Stimulated activated CD4-positive, alpha-beta T cell treated with anti-CD3 and anti-CD28 coated beads, Interleukin-15, amount 100 ng/mL, for 24 hours (primary cell): Measurements from ENCODE around the gene RAPGEF5.
A peak's percentile ranks its signal among the peaks of the same experiment; 100 is the strongest.

Experiments used
- DNase-seq: peaks from one replicate; pipeline ENCODE4 v3.0.0-alpha.2; 2020

RAPGEF5 gene

DNA sequence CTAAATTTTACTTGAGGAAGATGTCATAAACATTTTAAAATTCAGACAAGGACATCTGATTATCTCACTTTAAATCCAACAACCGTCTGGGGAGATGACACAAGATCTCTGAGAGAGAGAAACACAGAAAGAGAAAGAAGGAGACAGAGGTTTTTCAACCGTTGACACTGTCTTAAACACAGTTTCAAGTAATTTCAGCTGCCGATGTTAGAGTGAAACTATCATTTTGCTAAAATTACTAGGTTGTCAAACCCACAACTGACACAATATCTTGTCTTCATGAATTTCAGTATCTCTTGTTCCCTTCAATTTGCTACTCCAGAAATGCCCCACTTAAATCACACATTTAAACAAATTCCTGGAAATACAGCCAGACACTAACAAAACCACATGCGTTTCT is 174.8 kb downstream of the RAPGEF5 start:
- no peak for DNase-seq

DNA sequence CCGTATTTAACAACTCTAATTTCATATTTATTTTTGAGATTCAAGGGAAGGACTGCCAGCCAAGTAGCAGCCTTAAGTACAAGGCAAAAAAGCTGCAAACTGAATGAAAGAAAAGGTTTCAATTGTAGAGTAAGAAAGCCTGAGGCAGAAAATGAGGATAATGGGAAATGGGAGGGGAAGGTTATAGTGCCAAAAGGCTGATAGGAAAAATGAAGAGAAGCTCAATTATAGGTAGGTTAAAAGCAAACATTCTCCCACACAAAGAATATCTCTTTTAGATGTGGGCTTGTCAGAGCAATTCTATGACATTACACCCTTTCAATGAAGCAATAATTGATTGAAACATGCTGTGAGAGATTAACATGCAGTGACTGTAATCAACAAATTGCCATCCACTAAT is 175.3 kb downstream of the RAPGEF5 start:
- no peak for DNase-seq

DNA sequence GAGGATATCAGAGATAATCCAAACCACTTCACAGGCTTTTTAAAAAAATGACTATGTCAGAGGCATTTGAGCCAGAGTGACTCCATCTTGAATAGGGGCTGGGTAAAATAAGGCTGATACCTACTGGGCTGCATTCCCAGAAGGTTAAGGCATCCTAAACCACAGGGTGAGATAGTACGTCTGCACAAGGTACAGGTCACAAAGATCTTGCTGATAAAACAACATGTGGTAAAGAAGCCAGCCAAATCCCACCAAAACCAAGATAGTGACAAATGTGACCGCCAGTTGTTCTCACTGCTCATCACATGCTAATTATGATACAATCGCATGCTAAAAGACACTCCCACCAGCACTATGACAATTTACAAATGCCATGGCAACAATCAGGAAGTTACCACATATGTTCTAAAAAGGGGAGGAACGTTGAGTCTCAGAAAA is 177.5 kb downstream of the RAPGEF5 start:
- no peak for DNase-seq

DNA sequence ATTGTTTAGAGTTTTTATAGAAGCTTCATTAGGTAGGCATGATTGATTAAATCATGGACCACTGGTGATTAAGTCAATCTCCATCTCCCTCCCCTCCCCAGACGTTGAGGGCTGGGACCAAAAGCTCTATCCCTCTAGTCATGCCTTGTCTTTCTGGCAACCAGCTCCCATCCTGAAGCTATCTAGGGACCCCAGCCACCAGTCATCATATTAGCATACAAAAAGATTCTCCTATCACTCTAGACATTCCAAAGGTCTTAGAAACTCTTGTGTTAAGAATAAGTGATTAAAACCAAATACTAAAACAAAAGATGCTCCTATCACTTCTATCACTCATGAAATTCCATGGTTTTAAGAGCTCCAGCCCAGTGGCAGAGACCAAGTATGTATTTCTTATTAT is 178.2 kb downstream of the RAPGEF5 start:
- DNase-seq: no peak

DNA sequence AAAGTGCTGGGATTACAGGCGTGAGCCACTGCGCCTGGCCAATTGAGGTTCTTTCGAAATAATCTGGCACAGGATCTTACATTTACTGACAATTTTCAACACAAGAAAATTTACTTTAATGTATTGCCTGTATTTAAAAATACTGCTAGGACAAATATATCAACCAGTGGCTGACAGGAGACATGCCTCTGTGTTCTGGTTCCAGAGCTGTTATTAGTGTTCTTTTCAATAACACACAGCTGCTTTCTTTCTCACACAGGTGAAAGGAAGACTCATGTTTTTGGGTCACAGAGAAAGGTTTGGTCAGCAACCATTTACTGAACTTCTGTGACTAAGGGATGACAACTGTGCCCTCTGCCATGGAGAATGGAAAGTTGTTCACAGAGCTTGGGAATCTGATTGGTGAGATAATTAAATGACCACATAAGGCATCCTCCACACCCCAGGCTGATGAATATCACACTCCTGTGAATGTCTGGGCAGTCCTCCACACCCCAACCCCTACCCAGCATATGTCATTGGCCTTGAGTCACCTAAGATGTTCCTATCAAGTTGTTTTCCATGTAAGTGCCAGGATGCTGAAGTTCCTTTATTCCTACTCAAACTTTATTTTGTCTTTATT is 180.1 kb downstream of the RAPGEF5 start:
- no peak for DNase-seq

DNA sequence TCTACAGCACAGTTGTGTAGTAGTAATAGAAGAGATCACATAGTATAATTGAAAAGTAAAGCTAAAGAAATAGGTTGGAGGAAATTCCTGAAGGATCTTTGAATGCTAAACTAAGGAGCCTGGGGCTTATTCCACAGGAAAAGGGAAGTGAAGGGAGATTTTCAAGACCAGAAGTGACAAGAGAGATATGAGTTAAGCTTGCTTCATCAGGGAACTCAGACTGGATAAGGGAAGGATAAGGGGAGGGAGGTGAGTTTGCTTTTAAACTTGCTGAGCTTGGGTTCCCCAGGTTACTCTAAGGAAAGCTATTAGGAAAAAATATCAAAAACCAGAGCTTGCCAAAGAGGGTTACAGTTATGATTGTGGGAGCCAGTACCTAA is 182.4 kb downstream of the RAPGEF5 start:
- DNase-seq: no peak

DNA sequence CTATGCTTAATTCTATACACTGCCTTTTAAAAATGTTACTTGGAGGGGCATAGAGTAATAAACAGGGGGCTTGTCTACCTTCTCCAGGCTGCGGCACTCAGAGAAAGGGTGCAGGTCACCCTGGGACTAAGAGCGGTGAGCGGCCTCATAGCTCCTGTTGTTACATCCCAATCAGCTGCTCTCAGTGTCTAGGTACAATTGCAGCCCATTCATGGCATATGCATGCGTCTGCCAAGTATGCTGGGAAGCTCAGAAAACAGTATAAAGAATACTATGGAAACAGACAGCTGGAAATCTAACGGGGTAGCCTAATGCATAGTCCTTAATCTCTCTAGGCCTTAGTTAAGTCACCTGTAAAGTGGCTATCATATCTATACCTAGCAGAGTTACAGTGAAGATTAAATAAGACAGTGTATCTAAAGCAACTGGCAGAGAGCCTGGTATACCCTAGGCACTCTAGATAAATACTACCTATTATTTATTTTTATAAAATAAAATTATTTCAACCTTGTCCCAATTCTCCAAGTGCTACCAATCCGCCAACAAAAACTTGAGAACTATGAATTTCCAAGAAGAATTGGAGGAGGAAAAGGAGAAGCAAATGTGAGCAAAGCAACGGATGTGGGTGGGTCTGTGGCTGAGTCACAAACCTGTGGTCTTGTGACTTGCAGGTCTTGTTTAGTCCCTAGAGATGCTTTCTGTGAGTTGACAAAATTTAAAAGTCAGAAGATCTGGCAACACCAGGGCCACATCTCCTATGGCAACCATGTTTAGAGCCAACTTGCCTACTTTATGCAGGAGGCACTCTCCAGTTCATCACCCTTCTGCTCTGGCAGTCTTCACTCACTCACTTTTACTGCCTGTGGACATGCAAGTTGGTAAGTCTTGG is 183.0 kb downstream of the RAPGEF5 start:
- peak; percentile 26 for DNase-seq

DNA sequence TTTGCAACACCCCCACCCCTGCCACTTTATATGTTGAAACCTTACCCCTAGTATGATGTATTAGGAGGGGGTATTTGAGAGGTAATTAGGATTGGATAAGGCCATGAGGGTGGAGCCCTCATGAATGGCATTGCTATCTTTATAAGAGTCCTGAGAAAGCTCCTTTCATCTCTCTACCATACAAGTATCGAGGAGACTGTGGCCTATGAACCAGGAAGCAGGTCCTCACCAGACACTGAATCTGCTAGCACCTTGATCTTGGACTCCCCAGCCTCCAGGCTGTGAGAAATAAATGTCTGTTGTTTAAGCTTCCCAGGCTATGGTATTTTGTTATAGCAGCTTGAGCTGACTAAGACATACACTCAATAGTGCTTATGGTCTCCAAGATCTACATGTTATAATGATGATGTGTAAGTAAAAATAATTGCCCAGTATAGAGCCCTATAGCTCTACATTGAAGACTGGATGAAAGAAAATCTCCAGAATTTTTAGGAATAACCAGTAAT is 188.8 kb downstream of the RAPGEF5 start:
- DNase-seq: no peak

DNA sequence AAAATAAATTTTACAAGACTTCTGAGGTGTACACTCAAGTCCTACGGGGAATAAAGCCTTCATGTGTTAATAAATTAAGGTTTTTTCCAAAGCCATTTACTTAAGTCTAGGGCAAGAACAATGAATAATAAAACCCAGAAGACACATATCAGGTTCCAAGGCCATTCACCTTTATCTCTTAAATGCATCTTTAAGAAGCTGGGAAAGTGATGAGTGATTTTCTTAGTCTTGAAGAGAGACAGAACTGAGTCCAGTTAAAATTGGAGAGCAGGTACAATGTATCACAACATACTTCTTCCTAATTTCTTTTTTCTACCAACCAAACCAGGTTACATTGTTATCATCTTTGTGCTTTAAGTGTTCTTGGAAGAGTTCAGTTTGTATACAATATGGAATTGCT is 189.5 kb downstream of the RAPGEF5 start:
- no peak for DNase-seq

DNA sequence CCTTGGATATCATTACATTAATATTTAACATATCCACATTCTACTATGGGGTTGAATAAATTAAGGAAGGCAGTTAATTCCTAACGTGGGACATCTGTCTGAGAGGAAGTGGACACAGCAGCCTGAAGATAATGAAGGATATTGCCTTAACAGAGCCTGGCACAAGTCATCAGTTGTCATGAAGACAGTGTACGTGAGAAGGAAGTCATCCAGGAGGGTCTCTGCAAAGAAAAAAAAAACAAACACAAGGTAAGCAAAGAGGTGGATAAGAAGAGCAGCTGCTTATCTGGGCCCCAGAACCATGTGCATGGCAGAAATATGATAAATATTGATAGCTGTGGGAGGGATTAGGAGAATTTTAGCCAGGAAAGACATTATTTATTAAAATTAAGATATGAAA is 190.0 kb downstream of the RAPGEF5 start:
- DNase-seq: no peak

DNA sequence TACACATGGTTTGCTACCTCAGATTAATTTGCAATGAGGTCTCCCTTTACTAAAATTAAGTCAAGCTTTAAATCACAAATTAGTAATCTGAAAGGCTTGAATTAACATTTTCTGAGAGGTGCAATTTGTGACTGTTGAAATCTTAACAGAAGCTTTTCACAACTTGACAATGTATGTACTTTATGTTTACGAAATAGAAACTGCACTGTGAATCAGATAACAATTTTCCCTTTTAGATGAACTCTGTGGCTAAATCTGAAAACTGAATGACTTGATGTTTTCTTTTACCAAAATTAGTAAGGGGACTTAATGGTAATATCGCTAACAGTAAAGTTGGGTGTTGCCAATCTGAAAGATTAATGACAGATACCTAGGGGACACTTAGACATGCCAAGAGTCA is 197.6 kb downstream of the RAPGEF5 start:
- no peak for DNase-seq

DNA sequence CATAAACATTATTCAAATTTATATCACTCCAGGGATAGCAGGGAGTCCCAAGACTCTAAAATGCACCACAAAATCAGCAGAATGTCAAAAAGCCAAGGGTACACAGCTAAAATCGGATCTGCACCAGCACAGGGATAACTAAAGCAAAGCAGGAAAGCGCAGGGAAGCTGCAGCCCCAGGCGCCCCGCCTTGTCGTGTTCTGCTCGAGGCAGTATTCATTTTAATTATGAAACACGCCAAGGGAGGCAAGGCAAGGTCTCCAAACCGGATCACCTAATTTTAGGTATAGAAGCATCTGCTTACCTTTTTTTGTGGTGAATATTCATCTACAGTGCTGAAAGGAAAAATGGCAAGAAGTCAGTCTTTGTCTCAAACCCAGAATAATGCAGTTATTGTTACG is 199.4 kb downstream of the RAPGEF5 start:
- no peak for DNase-seq

DNA sequence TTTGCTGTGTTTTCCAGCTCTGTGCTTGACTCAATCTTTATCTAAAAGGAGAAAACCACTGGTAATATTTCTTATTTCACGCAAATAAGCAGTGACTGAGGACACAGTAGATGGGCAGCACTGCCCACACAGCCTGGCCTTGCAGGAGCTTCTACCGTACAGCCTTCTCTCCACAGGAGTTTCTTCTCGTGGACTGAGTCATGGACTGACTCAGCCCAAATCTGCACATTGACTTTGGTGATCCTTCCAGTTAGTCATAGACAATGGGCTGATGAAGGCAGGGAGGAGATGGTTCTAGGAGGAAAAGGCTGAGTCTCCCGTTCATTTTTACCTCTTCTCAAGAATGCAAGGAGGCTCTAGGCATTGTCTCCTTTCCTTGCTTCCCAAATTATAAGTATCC is 200.7 kb downstream of the RAPGEF5 start:
- DNase-seq: no peak

DNA sequence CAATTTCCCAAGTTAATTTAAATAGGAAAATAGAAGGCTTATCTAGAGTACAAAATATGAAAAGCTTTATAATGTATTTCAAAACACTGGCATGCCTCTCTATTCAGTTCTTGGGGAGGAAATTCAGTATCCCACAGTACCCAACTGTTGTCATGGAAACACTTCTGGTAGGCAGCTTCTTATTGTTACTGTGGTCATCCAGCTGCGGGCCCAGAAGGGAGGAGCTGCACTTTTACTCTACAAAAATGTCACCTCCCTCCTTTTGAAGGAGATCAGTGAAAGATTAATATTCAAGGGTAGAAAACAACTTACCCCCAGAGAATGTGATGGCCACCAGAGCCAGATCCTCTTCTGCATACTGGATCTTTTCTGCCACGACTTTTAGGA is 202.8 kb downstream of the RAPGEF5 start:
- no peak for DNase-seq

DNA sequence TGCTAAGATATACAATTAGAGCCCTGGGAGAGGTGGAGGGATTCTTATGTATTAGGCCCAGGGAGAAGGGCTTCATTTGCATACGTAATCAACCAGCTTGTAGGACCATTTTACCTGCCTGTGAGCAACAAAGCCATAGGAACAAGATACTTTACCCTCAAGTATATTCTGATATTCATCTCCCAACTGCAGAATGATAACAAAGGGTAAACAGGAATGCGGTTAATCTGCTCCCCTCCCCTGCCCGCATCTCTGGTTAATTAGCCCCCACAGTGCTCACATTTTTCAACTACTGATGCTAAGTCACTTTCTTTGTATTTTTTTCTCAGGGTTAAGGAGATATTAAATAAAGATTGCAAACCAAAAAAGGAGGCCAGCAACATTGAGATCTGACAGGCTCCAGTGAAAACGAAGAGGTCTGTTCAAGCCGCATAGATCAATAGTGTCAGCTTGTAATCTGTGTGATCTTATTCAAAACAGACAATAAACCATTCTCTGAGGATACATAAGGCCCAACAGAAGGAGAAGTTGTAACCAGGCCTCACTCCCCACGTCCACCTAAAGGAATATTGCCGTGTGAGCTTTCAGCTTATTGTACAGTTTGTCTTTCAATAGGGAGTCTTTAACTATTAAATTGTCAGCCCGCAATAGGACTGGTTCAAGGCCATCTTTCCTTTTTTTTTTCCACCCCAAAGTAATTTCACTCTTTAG is 203.4 kb downstream of the RAPGEF5 start:
- no peak for DNase-seq

DNA sequence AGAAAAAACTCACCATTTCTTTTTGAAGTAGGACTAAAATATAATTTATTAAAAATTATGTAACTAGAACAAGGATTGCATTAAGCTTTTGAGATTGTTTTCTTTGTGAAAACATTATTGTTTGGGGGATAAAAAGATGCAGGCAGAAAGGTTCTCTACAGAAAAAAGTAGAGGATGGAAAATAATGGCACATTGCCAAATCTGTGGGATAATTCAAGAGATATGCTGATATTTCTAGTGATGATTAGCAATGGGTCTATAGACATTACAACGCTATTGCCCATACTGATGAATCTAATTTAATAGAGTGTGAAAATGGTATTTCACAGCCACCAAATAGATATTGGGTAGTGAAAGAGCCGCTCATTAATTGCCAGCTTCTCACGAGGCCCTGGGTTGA is 204.3 kb downstream of the RAPGEF5 start:
- no peak for DNase-seq

DNA sequence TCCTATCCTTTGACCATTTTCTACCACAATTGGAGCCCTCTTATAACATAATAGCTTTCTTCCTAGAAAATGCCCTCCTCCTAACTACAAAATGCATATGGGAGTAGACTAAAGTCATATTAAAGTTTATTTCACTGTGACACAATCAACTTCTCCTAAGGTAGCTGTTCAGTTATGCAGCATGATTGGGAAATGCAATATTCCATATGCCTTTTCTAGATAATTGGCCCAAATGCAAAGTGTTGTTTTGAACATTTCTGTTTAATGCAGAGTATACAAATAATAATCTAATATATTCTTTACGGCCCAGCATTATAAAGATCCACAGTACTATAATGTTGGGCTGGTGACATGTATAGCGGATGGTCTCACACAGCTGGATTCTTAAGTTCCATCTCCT is 205.1 kb downstream of the RAPGEF5 start:
- DNase-seq: no peak

DNA sequence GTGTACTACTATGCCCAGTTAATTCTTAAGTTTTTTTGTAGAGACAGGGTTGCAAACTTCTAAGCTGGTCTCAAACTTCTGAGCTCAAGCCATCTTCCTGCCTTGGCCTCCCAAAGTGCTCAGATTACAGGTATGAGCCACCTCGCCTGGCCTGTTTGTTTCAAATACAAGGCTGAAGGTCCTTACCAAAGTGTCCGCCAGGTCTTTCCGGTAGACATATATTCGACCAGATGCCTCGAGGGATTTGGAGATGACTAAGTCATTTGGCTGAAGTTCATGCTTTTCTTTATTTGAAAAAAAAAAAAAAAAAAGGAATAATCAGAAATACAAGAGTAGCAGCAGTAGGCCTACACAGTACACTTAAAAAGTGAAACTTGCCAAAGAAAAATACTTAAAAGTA is 206.7 kb downstream of the RAPGEF5 start:
- no peak for DNase-seq

DNA sequence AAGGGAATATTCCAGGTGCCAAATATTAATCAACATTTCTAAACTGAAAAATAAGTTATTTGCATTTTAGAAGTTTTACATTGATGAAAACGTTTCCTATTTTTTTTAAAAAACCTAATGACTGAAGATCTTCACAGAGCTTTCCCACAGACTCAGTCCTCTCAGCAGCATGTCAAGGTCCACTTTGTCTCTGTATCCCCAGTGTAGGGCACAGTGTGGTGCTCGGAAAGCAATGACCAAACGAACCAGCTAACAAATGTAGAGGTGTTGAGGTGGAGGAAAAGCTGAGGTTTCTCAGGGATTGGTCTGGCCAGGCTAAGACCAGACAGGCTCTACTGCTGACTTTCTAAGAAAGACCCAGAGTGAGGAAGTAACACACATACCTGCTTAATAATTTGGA is 209.1 kb downstream of the RAPGEF5 start:
- no peak for DNase-seq

DNA sequence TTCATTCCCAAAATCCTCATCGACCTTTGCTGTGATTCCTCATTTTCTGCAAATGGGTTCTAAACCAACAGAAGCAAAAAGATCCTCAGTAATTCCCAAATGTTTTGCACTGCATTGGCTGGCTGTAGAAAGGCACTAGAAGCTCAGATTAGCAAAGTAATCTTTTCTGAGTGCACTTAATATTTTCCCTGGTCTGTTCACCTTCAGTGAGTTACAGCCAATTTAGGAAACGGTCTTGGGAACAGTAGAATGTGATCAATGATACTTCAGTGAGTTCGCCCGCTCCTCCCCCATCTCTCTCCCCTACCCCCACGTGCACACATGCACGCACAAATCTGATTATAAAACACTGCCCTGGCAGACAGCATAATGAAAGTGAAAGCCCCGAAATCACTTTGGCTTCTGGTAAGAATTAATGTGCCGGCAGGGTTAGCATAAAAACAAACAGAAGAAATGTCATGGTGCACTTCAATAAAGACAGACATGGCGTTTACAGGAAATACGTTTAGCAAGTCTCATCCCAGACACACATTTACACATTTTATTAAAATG is 209.9 kb downstream of the RAPGEF5 start:
- no peak for DNase-seq

DNA sequence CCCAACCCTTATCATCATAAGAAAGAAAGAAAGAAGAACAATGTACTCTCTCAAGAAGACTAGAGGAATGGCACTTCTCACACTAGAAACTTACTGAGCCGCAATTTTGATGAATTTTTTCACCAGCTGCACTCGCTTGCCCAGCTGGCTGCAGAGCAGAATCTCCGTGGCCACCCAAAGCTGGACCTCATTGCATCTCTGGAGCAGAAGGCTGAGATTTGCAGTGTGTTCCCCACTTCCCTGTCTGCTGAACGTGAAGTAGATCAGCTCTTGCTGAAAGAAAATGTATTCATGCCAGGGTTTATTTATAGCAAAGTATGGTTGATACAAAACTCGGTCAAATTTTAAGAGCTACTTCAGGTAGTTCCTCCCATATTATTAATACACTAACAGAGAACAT is 212.0 kb downstream of the RAPGEF5 start:
- no peak for DNase-seq

DNA sequence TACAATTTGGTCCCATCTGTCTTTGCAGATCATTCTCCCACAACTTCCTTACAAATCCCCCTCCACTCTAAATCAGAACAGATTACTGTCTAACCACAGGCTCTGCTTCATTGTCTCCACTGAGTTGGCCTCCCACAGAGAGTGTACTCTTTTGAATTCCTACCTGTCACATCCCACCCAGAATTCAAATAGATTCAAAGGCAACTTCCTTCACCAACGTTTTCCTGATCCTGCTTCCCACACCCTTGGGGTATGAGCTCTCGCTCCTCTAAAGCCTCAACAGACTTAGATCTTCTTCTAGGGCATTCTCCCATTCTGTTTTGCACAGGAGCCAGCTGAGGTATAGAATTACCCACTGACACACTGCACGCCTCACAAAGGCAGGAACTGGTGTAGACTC is 213.5 kb downstream of the RAPGEF5 start:
- DNase-seq: no peak

DNA sequence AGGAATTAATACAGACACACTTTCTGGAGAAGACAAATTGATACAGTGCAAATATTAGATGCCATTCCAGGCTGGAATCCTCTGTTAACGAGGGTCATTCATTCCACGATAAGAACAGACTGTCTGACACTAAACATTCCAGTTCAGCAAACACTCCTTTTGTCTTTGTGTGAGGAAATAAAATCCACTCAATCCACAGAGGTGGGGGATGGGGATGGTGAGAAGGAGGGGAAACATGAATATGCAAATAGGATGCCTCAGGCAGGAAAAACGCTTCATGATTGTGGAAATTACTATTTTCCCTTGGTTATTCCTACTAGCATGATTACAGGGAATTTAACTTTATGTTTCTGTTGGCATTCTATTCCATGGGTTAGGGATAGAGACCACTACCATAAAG is 214.4 kb downstream of the RAPGEF5 start:
- no peak for DNase-seq

DNA sequence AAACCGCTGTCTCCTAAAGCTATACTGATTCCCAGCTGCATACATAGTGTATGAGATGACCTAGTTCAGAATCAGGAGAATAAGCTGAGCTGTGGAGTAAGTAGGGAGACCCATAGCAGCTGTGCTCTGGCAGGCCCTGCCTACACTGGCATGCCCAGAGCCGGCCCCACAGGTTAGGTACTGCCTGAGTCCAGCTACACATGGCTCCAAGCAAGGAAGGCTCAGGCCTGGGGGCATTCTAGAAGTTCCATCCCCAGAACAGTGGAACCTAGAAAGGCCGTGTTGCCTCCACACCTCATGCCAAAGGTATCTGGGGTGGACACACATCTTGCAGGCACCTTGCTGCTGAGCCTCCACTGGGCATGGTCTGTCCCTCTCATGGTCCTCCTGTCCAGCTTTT is 215.6 kb downstream of the RAPGEF5 start:
- no peak for DNase-seq
